T-helper 2 cell (primary cell): ENCODE data around the gene SMARCA2.
A peak's percentile ranks its signal among the peaks of the same experiment; 100 is the strongest.

Experiments
- DNase-seq, 5 experiments: peaks; one replicate each; pipeline versions ENCODE4 v3.0.0 to v3.0.0-alpha.2; 2012 to 2022

Gene SMARCA2

DNA sequence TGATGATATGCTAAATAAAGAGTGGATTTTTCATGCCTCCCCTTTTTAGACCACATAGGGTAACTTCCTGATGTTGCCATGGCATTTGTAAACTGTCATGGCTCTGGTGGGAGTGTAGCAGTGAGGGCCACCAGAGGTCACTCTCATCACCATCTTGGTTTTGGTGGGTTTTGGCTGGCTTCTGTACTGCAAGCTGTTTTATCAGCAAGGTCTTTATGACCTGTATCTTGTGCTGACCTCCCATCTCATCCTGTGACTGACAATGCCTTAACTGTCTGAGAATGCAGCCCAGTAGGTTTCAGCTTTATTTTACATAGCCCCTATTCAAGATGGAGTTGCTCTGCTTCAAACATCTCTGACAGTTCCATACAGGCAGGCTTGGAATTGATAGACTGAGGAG is 131.6 kb downstream of the SMARCA2 start:
- DNase-seq, result peak in 1 of 5 experiments; percentile 11

DNA sequence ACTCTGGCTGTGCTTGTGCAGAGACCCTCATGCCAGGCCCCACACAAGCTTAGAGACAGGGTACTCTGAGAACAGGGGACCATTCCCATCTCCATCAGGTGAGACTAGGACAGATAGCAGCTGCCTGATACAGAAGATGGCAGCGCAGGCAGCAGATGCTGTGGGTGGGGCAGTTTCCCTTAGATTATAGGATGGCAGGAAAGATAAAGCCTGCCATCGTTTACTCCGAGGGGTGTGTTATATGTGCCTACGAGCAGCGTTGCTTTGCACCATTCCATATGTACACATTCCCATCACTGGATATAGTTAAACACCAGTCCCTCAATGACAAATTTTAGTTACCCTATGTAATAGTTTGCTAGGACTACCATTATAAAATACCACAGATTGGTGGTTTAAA is 135.2 kb downstream of the SMARCA2 start:
- no peak for DNase-seq

DNA sequence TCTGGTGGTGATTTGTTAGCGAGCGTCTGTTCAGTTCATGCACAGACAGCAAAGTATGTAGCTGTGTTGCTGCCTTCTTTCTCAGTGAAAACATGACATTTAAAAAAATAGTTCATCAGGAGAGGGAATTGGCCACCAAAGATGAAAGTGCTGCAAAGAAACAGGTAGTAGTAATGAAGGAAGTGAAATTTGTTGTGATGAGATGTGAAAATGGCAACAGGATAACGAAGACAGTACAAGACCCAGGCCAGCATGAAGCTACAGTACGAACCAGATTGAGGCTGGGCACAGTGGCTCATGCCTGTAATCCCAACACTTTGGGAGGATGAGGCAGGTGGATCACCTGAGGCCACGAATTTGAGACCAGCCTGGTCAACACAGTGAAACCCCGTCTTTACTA is 136.0 kb downstream of the SMARCA2 start:
- no peak for DNase-seq

DNA sequence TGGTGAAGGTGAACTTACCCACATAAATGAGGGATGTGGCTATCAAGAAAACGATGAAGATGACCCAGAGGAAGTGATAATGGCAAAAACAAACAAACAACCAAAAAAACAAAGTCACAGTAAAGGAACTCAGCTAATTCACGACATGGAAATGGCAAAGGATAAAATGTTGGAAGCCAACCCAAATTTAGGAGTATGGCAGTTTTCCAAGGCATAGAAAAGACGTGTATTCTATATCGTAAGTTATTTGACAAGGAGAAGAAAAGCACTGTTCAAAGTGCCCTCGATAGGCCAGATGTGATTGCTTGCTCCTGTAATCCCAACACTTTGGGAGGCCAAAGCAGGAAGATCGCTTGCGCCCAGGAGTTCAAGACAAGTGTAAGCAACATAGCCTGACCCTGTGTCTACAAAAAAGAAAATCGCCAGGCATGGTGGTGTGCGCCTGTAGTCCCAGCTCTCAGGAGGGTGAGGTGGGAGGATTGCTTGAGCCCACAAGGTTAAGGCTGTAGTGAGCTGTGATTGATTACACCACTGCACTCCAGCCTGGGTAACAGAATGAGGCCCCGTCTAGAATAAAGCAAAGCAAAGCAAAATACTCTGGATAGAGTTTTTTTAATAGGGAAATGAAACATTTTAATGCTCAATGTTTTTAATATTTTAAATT is 138.0 kb downstream of the SMARCA2 start:
- DNase-seq, result no peak

DNA sequence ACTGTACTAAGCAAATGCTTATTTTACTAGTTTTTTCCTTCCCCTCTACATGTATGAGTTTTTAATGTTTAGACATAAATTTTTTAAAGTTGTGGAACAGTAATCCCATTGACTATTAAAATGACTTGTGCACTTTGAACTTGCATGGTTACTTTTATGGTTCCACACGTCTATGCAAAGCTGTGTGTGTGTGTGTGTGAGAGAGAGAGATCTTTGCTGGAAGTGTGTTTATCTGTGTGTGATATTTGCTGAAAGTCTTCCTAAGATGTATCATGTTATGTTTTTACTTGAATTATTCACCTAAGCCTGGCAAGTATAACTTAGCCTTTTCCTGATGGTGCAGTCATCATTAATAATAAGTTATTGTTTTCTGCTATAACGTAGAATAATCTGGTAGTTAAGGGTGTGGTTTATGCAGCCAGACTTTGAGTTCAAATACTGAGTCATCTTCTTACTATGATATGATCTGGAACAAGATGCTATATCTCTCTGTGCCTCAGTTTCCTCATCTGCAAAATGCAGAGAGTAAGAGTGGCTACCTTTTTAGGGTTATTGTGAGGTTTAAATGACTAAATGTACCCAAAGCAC is 138.6 kb downstream of the SMARCA2 start:
- DNase-seq, result no peak

DNA sequence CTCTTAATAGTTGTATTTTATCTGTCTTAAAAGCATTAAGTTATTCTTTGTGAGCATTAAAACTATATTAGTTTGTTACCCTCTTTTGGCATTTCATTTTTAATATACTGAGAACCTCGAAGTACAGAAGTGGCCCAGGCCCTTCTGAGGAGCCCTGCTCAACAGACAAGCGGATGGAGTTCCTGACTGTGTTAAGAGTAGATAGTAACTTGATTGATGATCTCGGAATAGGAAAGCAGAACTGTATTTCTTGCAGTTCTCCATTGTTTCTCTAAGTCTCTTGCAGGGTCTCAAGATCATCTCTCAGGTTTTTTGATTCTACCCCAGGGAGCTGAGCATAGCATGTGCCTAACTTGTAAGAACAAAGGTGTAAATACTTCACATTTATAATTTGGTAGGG is 139.6 kb downstream of the SMARCA2 start:
- DNase-seq, result no peak

DNA sequence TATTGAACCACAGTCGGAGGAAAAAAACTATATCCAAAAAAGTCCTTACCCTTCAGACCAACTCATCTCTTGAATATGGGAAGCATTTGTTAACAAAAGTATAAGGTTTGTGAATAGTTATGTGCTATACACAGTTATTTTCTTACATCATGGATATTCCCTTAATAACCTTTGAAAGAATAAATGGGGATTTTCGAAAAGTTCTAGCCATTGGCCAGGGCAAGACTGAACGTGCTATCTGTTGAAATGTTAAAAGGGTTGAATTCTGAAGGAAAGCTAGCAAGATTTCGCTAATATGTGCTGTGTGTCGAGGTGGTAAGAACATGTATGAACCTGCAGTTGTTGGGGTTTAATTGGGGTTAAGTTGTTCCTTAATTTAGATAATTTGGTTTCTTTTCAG is 140.8 kb downstream of the SMARCA2 start:
- no peak for DNase-seq

DNA sequence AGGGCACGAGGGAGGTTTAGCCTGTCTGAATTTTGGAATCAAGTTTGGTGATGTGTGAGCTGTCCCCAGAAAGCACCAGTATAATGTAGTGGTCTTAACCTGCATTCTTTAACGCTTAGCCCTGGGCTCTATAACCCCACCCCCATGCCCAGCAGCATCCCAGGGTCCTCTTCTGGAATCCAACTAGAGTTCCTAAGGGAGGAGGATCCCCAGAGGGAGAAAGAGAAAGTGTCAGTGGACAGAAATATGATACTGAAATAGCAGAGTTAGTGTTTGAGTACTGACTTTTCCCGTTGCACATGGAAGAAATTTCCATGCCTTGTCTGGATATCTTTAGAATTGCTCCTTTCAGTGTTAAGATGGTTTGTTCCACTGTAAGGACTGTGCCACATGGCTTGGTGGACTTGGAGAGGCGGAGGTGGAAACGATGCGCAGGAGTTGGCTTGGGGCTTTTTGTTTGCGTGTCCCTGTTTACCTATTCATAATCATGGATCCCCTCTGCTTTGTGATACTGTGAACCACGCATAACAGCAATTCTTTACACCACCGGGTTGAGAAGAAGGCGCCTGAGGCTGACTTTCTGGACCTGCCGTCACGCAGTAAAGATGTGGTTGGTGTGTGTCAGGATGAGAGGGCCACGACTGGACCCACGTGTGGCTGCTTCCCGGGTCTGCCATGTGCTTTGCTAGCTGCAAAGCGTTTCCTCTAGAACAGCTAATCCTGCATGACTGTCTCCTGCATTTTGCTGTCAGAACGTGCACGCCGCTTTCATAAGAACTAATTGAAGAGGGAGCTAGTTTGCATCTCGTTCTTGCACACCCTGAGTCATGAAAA is 142.3 kb downstream of the SMARCA2 start:
- DNase-seq, result peak in 4 of 5 experiments; percentile 4 to 64 (median 14)

DNA sequence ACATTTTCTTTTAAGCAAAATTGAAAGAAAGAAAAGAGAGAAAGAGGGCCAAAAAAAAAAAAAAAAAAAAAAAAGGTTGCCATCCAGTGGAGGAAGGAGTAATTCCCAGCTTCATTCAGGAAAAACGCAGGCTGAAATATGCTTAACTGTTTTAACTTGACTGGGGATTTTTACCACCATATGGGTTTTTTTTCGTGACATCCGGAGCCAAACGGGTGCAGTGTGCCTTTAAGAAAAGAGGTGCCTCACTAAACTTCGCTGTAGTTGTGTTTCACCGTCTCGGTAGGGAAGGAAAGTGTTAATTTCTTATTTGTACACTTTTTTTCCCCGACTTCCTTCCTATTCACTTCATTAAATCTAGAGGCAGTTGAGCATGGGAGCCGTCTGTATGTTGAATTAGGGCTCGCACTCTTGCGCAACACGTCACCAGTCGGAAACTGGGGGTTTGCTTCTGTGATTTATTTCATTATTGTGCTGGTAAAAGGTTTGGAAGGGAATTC is 143.0 kb downstream of the SMARCA2 start:
- DNase-seq, result peak in 3 of 5 experiments; percentile 14 to 88 (median 43)

DNA sequence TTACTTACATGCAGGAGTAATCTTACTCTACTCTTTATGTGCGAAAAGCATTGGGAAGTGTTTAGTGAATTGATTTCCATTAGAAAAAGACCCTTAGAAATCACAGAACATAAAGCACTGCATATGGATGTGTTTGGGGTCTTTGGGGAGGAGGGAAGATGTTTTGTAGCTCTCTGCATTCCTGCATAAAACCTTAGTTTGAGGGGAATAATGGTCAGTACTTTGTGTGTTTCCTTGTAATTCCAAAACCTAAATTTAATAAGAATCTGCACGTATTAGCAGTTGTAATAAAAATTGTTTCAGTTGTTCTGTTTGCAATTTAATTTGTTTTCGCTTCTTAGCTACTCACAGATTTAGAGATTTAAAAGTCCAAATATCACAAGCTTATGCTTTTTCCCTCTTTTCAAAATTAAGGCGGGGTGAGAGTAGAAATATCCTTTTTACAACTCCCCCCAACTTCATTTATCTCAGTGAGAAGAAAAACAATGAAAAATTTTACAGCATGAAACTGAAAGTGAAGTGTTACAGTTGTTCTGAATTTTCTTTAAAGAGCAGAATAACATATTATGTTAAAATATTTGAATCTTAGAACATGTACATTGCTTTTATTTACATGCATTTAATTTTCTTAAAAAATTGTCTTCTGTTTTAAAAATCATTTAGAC is 143.8 kb downstream of the SMARCA2 start:
- no peak for DNase-seq

DNA sequence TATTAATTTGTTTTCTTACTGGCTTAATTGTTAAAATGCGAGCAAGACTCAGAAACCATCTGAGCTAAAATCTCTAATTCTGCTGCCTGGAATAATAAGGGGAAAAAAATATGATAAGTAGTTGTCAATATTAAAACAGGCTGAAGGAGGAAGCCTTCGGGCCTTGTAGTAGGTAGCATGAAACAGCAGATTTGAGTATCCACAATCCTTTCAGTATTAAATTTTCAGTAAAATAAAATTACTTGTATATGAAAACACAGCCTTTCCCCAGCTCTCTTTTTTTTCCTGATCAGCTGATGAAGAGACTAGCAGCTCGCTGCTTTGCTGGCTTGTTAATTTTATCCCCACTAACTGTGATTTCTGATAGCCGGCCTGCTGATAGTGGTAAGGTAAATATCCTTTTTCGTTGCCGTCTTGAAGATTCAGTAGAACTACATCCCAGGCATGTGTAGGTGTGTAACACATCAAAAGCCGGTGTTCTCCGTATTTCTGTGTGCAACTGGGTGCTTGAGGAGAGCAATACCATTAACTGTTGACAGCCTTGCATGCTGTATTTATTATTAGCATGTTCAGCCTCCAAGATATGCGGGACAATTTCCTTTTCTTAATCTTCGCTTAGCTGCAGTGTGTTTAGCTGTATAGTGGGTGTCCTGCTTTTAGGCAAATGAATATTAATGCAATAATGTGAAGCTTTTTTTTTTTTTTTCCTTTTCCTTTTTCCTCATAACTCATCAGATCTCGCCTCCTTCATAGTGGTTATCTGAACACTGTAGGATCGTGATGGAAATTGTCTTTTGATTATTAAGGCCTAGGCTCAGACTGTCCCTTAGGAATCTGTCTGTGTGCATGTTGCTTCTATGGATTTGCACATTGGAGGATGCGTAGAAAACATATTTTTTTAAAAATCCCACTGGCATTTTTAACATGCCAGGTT is 144.6 kb downstream of the SMARCA2 start:
- peak in 1 of 5 experiments; percentile 29 for DNase-seq

DNA sequence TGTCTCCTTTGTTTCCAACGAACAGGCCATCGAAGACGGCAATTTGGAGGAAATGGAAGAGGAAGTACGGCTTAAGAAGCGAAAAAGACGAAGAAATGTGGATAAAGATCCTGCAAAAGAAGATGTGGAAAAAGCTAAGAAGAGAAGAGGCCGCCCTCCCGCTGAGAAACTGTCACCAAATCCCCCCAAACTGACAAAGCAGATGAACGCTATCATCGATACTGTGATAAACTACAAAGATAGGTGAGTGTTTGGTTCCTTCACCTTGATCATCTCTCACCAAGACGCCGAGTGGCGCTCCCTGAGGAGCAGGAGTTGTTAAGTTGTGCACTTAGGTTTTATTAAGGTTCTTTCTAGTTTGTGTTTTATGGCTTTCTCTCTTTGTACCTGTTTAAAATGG is 146.5 kb downstream of the SMARCA2 start:
- no peak for DNase-seq

DNA sequence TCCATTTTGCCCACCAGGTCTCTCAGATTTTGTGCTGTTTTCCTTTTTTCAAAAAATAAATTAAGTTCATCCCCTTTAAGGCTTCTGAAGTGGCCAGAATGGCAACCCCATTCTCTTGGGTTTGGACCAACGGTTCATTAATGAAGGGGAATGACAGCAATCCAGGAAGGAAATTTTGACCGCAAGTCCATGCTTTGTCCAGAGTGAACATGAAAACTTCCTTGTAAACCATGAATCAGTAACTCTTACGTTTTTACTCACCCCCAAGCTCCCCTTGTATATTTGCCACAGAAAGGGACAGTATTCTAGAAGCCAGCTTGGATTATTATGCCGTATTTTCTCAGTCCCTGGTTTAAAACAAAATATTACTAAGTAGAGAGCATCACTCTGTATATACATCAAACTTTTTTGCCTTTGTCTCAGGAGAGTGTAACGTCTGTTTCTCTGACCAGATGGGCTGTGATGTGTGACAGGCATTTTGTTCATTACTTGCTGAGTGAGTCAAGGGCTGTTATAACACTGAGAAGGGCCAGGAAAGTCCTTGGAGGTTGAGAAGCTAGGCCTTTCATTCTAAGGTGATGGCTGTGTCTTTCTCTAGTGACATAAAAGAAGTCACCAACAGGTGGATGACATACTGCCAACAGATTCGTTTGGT is 148.2 kb downstream of the SMARCA2 start:
- no peak for DNase-seq

DNA sequence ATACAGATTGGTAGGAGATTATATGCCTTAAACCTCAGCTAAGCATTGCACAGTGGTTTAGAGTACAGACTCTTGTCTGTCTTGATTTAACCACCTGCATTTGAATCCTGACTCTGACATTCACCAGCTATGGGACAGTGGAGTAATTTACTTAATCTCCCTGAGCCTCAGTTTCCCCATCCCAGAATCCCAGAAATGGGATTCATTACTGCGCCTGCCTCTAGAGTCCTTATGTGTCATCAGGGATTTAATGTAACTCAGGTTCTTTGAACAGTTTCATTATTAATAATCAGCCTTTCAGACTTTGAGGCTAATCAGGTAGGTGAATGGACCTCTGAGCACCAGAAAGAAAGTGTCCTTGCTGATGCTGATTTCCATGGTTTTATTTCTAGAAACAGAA is 149.1 kb downstream of the SMARCA2 start:
- no peak for DNase-seq

DNA sequence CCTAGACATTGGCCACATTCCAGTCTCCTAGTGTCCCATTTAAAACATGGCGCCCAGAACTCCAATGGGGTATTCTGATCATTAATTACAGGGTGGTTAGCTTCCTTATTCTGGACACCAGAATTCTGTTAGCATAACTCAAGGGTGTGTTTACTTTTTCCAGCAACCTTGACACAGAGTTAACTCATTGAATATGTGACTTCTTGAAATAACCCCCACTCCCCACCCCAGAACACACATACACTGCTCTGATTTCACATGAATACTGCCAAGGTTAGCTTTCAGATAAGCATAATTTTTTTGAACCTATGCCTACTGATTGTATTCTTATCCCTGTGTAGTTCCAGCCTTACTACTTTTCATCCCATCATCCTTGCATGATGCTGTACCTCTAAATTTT is 151.1 kb downstream of the SMARCA2 start:
- no peak for DNase-seq

DNA sequence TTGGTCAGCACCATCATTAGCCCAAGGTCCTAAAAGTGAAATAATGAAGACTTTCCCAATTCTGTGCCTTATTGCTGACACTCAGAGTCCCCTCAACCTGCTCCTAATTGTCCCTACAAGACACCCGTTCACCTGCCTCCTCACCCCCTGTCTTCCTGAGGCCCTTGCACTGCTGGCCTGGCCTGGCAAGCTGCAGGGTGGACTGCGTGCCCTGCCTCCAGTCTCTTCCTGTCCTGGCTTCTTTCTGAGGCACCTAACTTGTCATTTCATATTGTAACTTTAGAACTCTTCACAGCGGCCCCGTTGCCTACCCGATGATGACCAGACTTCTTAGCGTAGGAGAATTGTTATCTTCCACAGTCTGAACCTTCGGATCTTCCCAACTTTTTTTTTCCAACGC is 153.9 kb downstream of the SMARCA2 start:
- DNase-seq, result no peak

DNA sequence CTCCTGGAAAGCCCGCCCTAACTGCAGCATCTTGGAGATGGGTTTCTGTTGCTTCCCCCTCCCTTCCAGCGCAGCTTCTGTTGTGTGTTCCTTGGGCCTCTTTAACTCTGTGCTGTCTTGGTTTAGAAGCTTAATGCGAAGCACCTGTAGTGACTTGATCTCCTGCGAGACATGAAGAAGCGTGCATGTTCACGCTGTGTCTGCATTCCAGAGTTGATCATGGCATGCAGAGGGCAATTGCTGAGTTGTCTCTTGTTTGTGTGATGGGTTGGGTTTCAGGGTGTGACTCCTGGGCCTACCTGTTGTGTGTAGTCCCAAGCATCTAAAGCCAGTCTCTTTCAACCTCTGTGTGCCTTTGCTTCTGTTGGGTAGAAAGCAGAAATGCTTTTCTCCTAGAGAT is 155.6 kb downstream of the SMARCA2 start:
- DNase-seq, result no peak

DNA sequence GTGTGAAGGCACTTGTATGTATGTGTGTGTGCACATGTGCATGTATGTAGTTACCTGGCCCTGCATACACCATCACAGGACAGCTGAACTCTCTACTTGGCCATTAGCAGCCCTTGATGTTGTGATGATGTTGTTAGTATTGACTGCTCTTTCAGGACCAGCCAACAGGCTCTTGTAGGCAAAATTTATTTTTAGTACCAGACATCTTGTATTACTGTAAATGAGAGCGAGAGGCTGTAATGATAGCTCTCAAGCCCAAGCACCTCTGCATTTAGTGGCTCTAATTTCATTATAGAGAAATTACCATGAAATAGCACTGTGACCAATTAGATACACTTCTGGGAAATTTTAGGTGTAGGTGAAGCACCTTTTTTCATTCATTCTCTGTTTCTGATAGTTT is 158.0 kb downstream of the SMARCA2 start:
- DNase-seq, result no peak

DNA sequence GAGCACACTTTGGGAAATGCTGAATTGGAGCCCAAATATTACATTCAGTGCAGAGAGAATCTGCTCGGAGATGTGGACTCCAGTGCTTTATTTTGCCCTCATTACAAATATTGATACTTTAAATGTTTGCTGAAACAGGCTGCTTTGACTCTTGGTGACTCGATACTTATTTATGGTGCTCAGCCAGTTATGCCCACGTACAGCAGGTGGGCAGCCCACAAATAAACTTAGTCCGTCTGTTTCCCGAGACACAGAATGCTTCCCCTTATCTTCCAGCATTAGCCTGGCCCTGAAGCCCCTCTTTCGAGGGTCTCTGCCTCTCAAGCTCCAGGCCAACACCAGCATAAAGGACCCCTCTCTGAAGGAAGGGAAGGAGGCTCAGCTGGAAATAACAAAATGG is 158.7 kb downstream of the SMARCA2 start:
- no peak for DNase-seq

DNA sequence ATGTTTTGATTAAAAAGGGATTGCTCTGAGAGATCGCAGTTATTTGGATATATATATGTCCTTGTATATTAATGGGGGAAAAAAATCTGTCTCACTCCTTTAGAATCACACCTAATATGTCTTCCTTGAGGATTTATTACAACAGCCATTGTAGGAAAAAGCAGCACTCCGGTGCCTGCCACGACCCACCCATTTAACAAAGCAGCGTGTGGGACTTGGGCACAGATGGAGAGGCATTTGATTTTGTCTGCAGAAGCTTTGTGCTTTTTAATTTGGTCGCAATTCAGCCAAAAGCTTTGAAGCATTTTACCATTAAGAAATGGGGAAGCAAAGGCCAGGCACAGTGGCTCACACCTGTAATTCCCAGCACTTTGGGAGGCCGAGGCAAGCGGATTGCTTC is 159.2 kb downstream of the SMARCA2 start:
- DNase-seq, result no peak

DNA sequence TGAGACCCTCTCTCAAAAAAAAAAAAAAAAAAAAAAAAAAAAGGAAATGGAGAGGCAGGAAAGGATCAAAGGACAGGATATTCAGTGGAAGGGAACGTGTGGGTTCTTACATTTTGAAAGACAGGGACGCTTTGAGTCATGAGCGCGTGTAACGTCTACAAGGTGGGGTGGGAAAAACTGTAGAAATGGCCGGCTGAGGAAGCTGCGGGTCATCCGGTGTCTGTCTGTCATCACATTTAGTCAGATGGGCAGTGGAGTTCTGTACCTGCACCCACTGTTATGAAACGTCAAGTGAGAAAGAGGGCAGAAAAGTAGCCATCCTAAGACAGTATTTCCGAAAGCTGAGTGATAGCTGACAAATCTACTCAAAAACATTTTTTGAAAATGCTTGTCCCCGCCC is 159.8 kb downstream of the SMARCA2 start:
- no peak for DNase-seq

DNA sequence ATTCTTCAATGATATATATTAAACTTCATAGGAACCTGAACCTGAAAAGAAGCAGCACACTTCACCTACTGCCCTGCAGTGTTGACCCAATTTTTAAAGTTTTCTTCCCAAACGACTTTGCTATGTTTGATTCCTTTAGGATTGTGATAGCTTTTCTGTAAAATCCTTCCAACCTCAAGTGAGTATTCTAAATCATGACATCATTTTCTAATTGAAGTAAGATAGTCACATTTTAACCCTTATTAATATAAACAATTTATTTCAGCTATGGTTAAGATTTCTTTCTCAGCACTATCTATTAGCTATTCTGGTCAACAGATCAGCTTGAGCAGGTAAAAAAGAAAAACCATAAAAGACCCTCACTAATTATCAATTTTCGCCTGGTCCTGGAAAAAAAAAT is 162.0 kb downstream of the SMARCA2 start:
- DNase-seq, result no peak
